H9 (cell line): ENCODE results near the gene RCAN2. TPM values are rescaled to one million over a fixed set of nuclear protein-coding genes. Genes with fewer than 3 reads are reported as not detected.

ENCODE experiments used
- DNase-seq: peaks from one replicate; pipeline ENCODE4 v3.0.0-alpha.2; 2017
- H2AFZ ChIP-seq: one replicate; pipeline ENCODE4 v1.6.1; 2013; ENCODE audit warnings: mild to moderate bottlenecking, low read length, control low read depth, moderate library complexity
- H2AK5ac ChIP-seq: 2 replicates; pipeline ENCODE4 v1.6.1; 2013; ENCODE audit warnings: low read length, control low read depth, mixed read lengths; ENCODE audit not compliant: insufficient read length
- H2BK120ac ChIP-seq: one replicate; pipeline ENCODE4 v1.6.1; 2013; ENCODE audit warnings: low read depth, mild to moderate bottlenecking, low read length, control low read depth, inconsistent platforms; ENCODE audit not compliant: poor library complexity, severe bottlenecking
- H2BK12ac ChIP-seq: 2 replicates; pipeline ENCODE4 v1.6.1; 2013; ENCODE audit warnings: low read length, control low read depth, mixed read lengths, low read depth; ENCODE audit not compliant: insufficient read length
- H2BK15ac ChIP-seq: 2 replicates; pipeline ENCODE4 v1.6.1; 2013; ENCODE audit warnings: low read depth, low read length, control low read depth
- H2BK20ac ChIP-seq: one replicate; pipeline ENCODE4 v1.6.1; 2013; ENCODE audit warnings: low read depth, mild to moderate bottlenecking, low read length, control low read depth, inconsistent platforms; ENCODE audit not compliant: poor library complexity, severe bottlenecking
- H2BK5ac ChIP-seq: 2 replicates; pipeline ENCODE4 v1.6.1; 2013; ENCODE audit warnings: low read length, control low read depth, mixed read lengths; ENCODE audit not compliant: insufficient read length
- H3K14ac ChIP-seq: 2 replicates; pipeline ENCODE4 v1.6.1; 2013; ENCODE audit warnings: low read length, control low read depth; ENCODE audit not compliant: insufficient read depth
- H3K18ac ChIP-seq: 2 replicates; pipeline ENCODE4 v1.6.1; 2013; ENCODE audit warnings: low read depth, mild to moderate bottlenecking, mixed read lengths, low read length, control low read depth; ENCODE audit not compliant: insufficient read length
- H3K23ac ChIP-seq: 2 replicates; pipeline ENCODE4 v1.6.1; 2013; ENCODE audit warnings: low read length, control low read depth, mixed read lengths, low read depth; ENCODE audit not compliant: insufficient read length
- H3K23me2 ChIP-seq: 2 replicates; pipeline ENCODE4 v1.6.1; 2013; ENCODE audit warnings: low read depth, mild to moderate bottlenecking, mixed read lengths, low read length, control low read depth; ENCODE audit not compliant: insufficient read length, poor library complexity, severe bottlenecking
- H3K27ac ChIP-seq: 2 replicates; pipeline ENCODE4 v1.5.1; 2013; ENCODE audit warnings: low read length, control low read depth, mixed read lengths, low read depth; ENCODE audit not compliant: insufficient read length
- H3K27me3 ChIP-seq: 2 replicates; pipeline ENCODE4 v1.6.1; 2013; ENCODE audit warnings: low read length, control low read depth, inconsistent platforms; ENCODE audit not compliant: insufficient read depth
- H3K4ac ChIP-seq: 2 replicates; pipeline ENCODE4 v1.6.1; 2013; ENCODE audit warnings: low read depth, mild to moderate bottlenecking, control low read depth, inconsistent platforms, low read length, moderate library complexity
- H3K4me1 ChIP-seq: 2 replicates; pipeline ENCODE4 v1.6.1; 2013; ENCODE audit warnings: low read length, control low read depth, inconsistent platforms; ENCODE audit not compliant: insufficient read depth
- H3K4me2 ChIP-seq: 2 replicates; pipeline ENCODE4 v1.6.1; 2013; ENCODE audit warnings: low read length, control low read depth, mixed read lengths; ENCODE audit not compliant: insufficient read length, insufficient read depth
- H3K56ac ChIP-seq: 2 replicates; pipeline ENCODE4 v1.6.1; 2013; ENCODE audit warnings: low read depth, mild to moderate bottlenecking, mixed read lengths, low read length, control low read depth; ENCODE audit not compliant: insufficient read length
- H3K79me1 ChIP-seq: 2 replicates; pipeline ENCODE4 v1.6.1; 2013; ENCODE audit warnings: low read depth, mild to moderate bottlenecking, moderate library complexity, low read length, control low read depth, inconsistent platforms; ENCODE audit not compliant: insufficient read depth, poor library complexity, severe bottlenecking
- H3K79me2 ChIP-seq: 2 replicates; pipeline ENCODE4 v1.6.1; 2013; ENCODE audit warnings: low read length, control low read depth, inconsistent platforms; ENCODE audit not compliant: insufficient read depth
- H3K9ac ChIP-seq: 2 replicates; pipeline ENCODE4 v1.6.1; 2013; ENCODE audit warnings: low read length, control low read depth, mixed read lengths; ENCODE audit not compliant: insufficient read length; ENCODE audit errors: extremely low read depth
- H3K9me3 ChIP-seq: one replicate; pipeline ENCODE4 v1.6.1; 2013; ENCODE audit warnings: low read depth, low read length, inconsistent platforms; ENCODE audit not compliant: control insufficient read depth
- H3T11ph ChIP-seq: one replicate; pipeline ENCODE4 v1.6.1; 2013; ENCODE audit warnings: mild to moderate bottlenecking, low read length, control low read depth, inconsistent platforms
- H4K20me1 ChIP-seq: one replicate; pipeline ENCODE4 v1.6.1; 2013; ENCODE audit not compliant: control insufficient read depth, insufficient read length, insufficient read depth
- H4K5ac ChIP-seq: 2 replicates; pipeline ENCODE4 v1.6.1; 2013; ENCODE audit warnings: low read depth, mild to moderate bottlenecking, mixed read lengths, low read length, control low read depth; ENCODE audit not compliant: insufficient read length
- H4K8ac ChIP-seq: replicated peaks from 2 replicates; pipeline ENCODE4 v1.6.1; 2013; ENCODE audit warnings: low read length, control low read depth, mixed read lengths, low read depth; ENCODE audit not compliant: insufficient read length
- H4K91ac ChIP-seq: 2 replicates; pipeline ENCODE4 v1.6.1; 2013; ENCODE audit warnings: low read depth, mild to moderate bottlenecking, moderate library complexity, mixed read lengths, low read length, control low read depth; ENCODE audit not compliant: insufficient read length
- H3K27ac Mint-ChIP-seq, 3 experiments: 2 replicates in 2 of 3; 3 replicates in 1 of 3; pipeline ENCODE4 v1.8.0; 2020 to 2021; ENCODE audit warnings: mixed read lengths in 3 of 3, mild to moderate bottlenecking in 1 of 3, moderate library complexity in 1 of 3
- H3K27me3 Mint-ChIP-seq: 2 replicates; pipeline ENCODE4 v1.8.0; 2021; ENCODE audit warnings: low read depth, mild to moderate bottlenecking, moderate library complexity, mixed read lengths
- H3K36me3 Mint-ChIP-seq, 3 experiments: 2 replicates in 2 of 3; 3 replicates in 1 of 3; pipeline ENCODE4 v1.8.0; 2020 to 2021; ENCODE audit warnings: low read depth in 3 of 3, mixed read lengths in 3 of 3; ENCODE audit not compliant: insufficient read depth in 1 of 3
- H3K4me1 Mint-ChIP-seq, 2 experiments: 2 replicates each; pipeline ENCODE4 v1.8.0; 2020; ENCODE audit warnings: mixed read lengths in 2 of 2
- H3K4me3 Mint-ChIP-seq, 2 experiments: 2 replicates in 1 of 2; 3 replicates in 1 of 2; pipeline ENCODE4 v1.8.0; 2020 to 2021; ENCODE audit warnings: mild to moderate bottlenecking in 2 of 2, mixed read lengths in 2 of 2, moderate library complexity in 1 of 2
- H3K9me3 Mint-ChIP-seq, 2 experiments: 2 replicates in 1 of 2; 3 replicates in 1 of 2; pipeline ENCODE4 v1.8.0; 2020; ENCODE audit warnings: mild to moderate bottlenecking in 2 of 2, mixed read lengths in 2 of 2, moderate library complexity in 1 of 2
- CTCF ChIP-seq: fragments of 200-600 bp; sonication (generic); conservative IDR thresholded peaks from 3 replicates; pipeline ENCODE4 v1.8.0; 2021; ENCODE audit warnings: antibody characterized with exemption, mild to moderate bottlenecking
- WGBS: extraction: QIAGEN DNeasy Blood & Tissue Kit; methylation state at CpG from one replicate; pipeline ENCODE4 v1.1.7; 2013; ENCODE audit warnings: missing lambda C conversion rate, low lambda C conversion rate, mixed read lengths; ENCODE audit not compliant: insufficient read length; ENCODE audit errors: extremely low coverage; 5-methylcytosine and 5-hydroxymethylcytosine counted together
- total RNA-seq: library from RNA; stranded (reverse); gene quantifications from 2 replicates; pipeline ENCODE4 v1.2.1, GENCODE V29; 2021

The RCAN2 gene
- total RNA-seq, 1 experiment from 2014 or later = 3.0 TPM

- Mint-ChIP-seq H3K9me3 (peaks cover 0 to 4% of the 10 kb centered on the region in 2 experiments; a peak in 1 of 5 replicates), H3K4me1 (no peaks in the 10 kb centered on the region), H3K27me3 (peaks cover 2% of the 10 kb centered on the region; the same call in 1 of the 2 replicates), H3K4me3 (no peak overlapping the region), H3K36me3 (no peaks in the 10 kb centered on the region), H3K27ac (no peak overlapping the region)
- Histone ChIP-seq H2AK5ac (no peak overlapping the region), H3K14ac (no peak overlapping the region), H4K91ac (no peak overlapping the region), H2BK20ac (no peak overlapping the region), H2BK5ac (no peak overlapping the region), H2BK120ac (no peak overlapping the region), H3K4me1 (no peaks in the 10 kb centered on the region), H3K4ac (no peak overlapping the region), H3K9me3 (no peaks in the 10 kb centered on the region), H2AFZ (no peak overlapping the region), H4K20me1 (no peaks in the 10 kb centered on the region), H3K27me3 (no peaks in the 10 kb centered on the region), H3T11ph (no peak overlapping the region), H3K9ac (no peak overlapping the region), H3K27ac (no peak overlapping the region), H2BK15ac (no peak overlapping the region), H3K23me2 (no peaks in the 10 kb centered on the region), H3K79me1 (no peaks in the 10 kb centered on the region), H3K4me2 (no peak overlapping the region), H3K18ac (no peak overlapping the region), H4K5ac (no peak overlapping the region), H2BK12ac (no peak overlapping the region), H3K56ac (no peak overlapping the region), H4K8ac (no peak overlapping the region), H3K23ac (no peak overlapping the region), H3K79me2 (no peaks in the 10 kb centered on the region)
- DNase-seq = no peak
- no peak for TF ChIP-seq CTCF
- no CpG with 5 or more reads among the region's 1 CpG for WGBS
These were observed 254.5 kb downstream of the RCAN2 start for GRCh38 chr6:46236752-46237151.
